ENCODE results near the gene RGS6. TPM values are rescaled to one million over a fixed set of nuclear protein-coding genes. Genes with fewer than 3 reads are reported as not detected.

Gene RGS6
- total RNA-seq, 1 experiment from 2014 or later, result not detected

DNA sequence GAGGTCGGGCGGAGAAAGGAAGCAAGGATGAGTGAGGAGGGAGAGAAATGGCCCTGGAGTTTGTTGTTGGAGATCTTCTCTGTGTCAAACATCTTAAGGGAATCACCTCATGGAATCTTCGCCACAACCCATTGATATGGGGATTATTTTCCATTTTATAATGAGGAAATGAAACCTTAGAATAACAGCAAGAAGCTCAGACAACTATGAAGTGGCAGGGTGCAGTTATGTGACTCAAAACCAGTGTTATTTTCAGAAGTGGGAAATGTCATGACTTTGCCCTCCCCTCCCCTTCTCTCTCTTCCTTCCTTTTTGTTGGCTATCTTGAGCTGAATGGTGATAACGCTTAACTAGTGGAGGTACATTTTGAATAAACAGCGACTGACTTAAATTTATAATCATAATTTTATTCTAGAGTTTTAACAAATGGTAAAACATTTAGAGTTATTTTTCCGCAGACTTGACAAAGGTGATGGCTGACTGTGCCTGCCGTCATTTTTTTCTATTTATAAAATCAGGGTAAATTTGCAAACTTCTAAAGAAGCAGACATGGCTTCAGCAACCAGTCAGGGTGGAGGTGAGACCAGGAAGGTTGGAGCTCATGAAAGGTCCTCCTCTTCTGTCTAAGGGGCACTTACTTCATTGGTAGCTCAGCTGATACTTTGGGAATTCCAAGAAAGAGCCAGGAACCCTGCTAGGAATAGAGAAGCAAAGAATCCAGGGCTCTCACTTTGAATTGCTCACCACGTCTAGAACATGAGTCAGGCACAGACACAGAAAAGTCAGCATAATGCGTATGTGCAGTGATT, 232.4 kb downstream of the RGS6 start:
- TF ChIP-seq, protein P1, sequence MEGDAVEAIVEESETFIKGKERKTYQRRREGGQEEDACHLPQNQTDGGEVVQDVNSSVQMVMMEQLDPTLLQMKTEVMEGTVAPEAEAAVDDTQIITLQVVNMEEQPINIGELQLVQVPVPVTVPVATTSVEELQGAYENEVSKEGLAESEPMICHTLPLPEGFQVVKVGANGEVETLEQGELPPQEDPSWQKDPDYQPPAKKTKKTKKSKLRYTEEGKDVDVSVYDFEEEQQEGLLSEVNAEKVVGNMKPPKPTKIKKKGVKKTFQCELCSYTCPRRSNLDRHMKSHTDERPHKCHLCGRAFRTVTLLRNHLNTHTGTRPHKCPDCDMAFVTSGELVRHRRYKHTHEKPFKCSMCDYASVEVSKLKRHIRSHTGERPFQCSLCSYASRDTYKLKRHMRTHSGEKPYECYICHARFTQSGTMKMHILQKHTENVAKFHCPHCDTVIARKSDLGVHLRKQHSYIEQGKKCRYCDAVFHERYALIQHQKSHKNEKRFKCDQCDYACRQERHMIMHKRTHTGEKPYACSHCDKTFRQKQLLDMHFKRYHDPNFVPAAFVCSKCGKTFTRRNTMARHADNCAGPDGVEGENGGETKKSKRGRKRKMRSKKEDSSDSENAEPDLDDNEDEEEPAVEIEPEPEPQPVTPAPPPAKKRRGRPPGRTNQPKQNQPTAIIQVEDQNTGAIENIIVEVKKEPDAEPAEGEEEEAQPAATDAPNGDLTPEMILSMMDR (IDR thresholded peaks at IDR 0.05; ENCODE audit: unreplicated experiment), result no peak
- BruUV-seq (replicated peaks), result no TSS peak
- intact Hi-C loops (cut with micrococcal nuclease), result no loop called here
- Mint-ChIP-seq H3K27me3 (ENCODE audit: insufficient read depth, unreplicated experiment) (peaks cover 27% of the 10 kb centered on the region), H3K4me3 (ENCODE audit: unreplicated experiment) (no peak overlapping the region), H3K9me3 (ENCODE audit: unreplicated experiment) (no peaks in the 10 kb centered on the region), H3K4me1 (ENCODE audit: insufficient read depth, unreplicated experiment) (no peaks in the 10 kb centered on the region), H3K36me3 (ENCODE audit: insufficient read depth, unreplicated experiment) (no peaks in the 10 kb centered on the region), H3K27ac (ENCODE audit: low read depth, unreplicated experiment) (no peak overlapping the region)
- no peak for DNase-seq (ENCODE audit: unreplicated experiment)
- ChIA-PET POLR2A (interaction anchor here (0.7 kb wide), 1 partner anchor 15 kb away, joined by 3 read pairs; no protein-coding TSS in a partner anchor), CTCF (interaction anchor here (1.0 kb wide), 1 partner anchor 9 kb away, joined by 3 read pairs; no protein-coding TSS in a partner anchor)

DNA sequence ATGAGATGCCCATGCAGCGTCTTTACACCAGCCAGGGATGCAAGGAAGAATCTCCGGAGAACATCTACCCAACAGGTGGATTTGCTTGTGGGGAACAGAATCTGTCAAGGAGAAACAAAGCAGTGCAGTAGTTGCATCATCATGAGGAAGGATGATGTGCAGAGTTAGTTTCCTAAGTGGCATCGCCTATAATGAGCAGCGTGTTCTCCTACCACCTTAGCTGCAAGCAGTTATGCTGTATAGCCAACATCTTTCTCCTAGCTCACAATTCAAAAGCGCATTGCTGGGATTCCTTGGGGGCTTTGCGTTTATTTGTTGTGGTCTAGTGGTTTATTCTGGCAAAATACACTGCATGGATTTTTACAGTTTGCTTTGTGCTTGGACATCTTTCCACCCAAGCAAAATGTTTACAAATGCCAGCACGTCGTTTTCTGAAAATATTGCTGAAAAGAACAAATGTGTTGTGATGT, 233.0 kb downstream of the RGS6 start:
- ChIA-PET POLR2A (no interaction called here), CTCF (no interaction called here)
- no TSS peak for BruUV-seq (replicated peaks)
- TF ChIP-seq, protein P1 (IDR thresholded peaks at IDR 0.05; ENCODE audit: unreplicated experiment), result no peak
- Mint-ChIP-seq H3K4me3 (ENCODE audit: unreplicated experiment) (no peak overlapping the region), H3K9me3 (ENCODE audit: unreplicated experiment) (no peaks in the 10 kb centered on the region), H3K27me3 (ENCODE audit: insufficient read depth, unreplicated experiment) (peaks cover 27% of the 10 kb centered on the region), H3K4me1 (ENCODE audit: insufficient read depth, unreplicated experiment) (no peaks in the 10 kb centered on the region), H3K36me3 (ENCODE audit: insufficient read depth, unreplicated experiment) (no peaks in the 10 kb centered on the region), H3K27ac (ENCODE audit: low read depth, unreplicated experiment) (no peak overlapping the region)
- DNase-seq (ENCODE audit: unreplicated experiment), result no peak
- intact Hi-C loops (cut with micrococcal nuclease), result no loop called here

DNA sequence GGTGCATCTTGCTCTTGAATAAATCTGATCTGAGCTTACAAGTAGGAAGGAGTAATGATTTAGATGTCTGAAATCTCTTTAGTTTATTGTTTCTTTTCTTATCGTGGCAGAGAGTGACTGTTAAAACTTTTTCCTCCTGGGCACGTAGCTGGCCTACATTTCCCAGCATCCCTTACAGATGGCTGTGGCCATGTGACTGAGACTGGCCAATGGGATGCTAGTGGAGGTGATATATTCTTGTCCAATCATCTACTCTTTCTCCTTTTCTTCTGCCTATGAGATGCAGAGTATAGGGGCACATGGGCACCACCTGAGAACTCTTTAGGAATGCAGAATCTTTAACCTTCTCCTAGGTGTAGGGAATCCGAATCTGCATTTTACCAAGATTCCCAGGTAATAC, 237.3 kb downstream of the RGS6 start:
- H3K36me3 Mint-ChIP-seq (ENCODE audit: insufficient read depth, unreplicated experiment), result no peaks in the 10 kb centered on the region
- DNase-seq (ENCODE audit: unreplicated experiment), result no peak
- H3K27ac Mint-ChIP-seq (ENCODE audit: low read depth, unreplicated experiment), result no peak overlapping the region
- no peaks in the 10 kb centered on the region for H3K9me3 Mint-ChIP-seq (ENCODE audit: unreplicated experiment)
- no peak overlapping the region for H3K4me3 Mint-ChIP-seq (ENCODE audit: unreplicated experiment)
- no TSS peak for BruUV-seq (replicated peaks)
- H3K4me1 Mint-ChIP-seq (ENCODE audit: insufficient read depth, unreplicated experiment), result no peaks in the 10 kb centered on the region
- TF ChIP-seq, protein P1 (IDR thresholded peaks at IDR 0.05; ENCODE audit: unreplicated experiment), result no peak
- ChIA-PET POLR2A (no interaction called here), CTCF (no interaction called here)
- H3K27me3 Mint-ChIP-seq (ENCODE audit: insufficient read depth, unreplicated experiment), result peaks cover 33% of the 10 kb centered on the region
- intact Hi-C loops (cut with micrococcal nuclease), result no loop called here

DNA sequence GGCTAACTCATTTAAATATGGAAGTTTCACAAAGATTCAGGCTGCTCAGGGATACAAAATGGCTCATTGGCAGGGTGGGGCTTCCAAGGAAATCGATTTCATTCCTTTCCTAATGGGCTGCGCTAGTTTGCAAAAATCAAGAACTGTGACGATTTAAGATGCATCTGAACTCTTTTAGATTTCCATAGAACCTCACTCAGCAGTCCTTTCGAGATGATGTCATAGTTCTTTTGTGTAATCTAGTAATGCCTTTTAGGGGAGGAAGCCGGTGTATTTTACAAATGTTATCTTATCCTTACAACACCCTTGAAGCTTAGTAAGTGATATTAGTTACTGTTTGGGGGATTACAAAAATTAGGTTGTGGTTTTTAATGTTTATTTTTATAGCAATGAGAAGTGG, 239.8 kb downstream of the RGS6 start:
- POLR2A ChIA-PET, result no interaction called here
- H3K27ac Mint-ChIP-seq (ENCODE audit: low read depth, unreplicated experiment), result no peak overlapping the region
- no peak for DNase-seq (ENCODE audit: unreplicated experiment)
- no peaks in the 10 kb centered on the region for H3K4me1 Mint-ChIP-seq (ENCODE audit: insufficient read depth, unreplicated experiment)
- BruUV-seq (replicated peaks), result no TSS peak
- no peak overlapping the region for H3K4me3 Mint-ChIP-seq (ENCODE audit: unreplicated experiment)
- CTCF ChIA-PET, result no interaction called here
- H3K27me3 Mint-ChIP-seq (ENCODE audit: insufficient read depth, unreplicated experiment), result peaks cover 46% of the 10 kb centered on the region
- TF ChIP-seq, protein P1 (IDR thresholded peaks at IDR 0.05; ENCODE audit: unreplicated experiment), result no peak
- no peaks in the 10 kb centered on the region for H3K9me3 Mint-ChIP-seq (ENCODE audit: unreplicated experiment)
- intact Hi-C loops (cut with micrococcal nuclease), result no loop called here
- H3K36me3 Mint-ChIP-seq (ENCODE audit: insufficient read depth, unreplicated experiment), result no peaks in the 10 kb centered on the region

Measured in MCF 10A (cell line).